SK-N-SH treated with all-trans-retinoic acid at 6 μM for 48 hours (cell line): ENCODE data around the gene MPI.

Experiments
- ARNTL ChIP-seq: fragments of 450-650 bp; formaldehyde crosslinking; IDR thresholded peaks from 2 replicates; pipeline ENCODE4 v1.5.0; 2020; ENCODE audit warnings: low read depth, mild to moderate bottlenecking, moderate library complexity, borderline replicate concordance
- CSDC2 ChIP-seq: fragments of 250-450 bp; sonication (Bioruptor Pico); IDR thresholded peaks from 2 replicates; pipeline ENCODE4 v1.5.0; 2020; ENCODE audit warnings: mild to moderate bottlenecking, moderate library complexity
- ISL1 ChIP-seq: fragments of 250-450 bp; sonication (Bioruptor Pico); IDR thresholded peaks from 2 replicates; pipeline ENCODE4 v2.1.2; 2022; ENCODE audit warnings: mild to moderate bottlenecking, moderate library complexity
- PATZ1 ChIP-seq: fragments of 250-450 bp; sonication (Bioruptor Pico); IDR thresholded peaks from 2 replicates; pipeline ENCODE4 v1.8.0; 2020; ENCODE audit warnings: mild to moderate bottlenecking, moderate library complexity, borderline replicate concordance
- PPARA ChIP-seq: fragments of 250-450 bp; sonication (Bioruptor Pico); IDR thresholded peaks from 2 replicates; pipeline ENCODE4 v1.5.0; 2020; ENCODE audit warnings: mild to moderate bottlenecking, borderline replicate concordance
- RARB ChIP-seq: fragments of 250-450 bp; sonication (Bioruptor Pico); IDR thresholded peaks from 2 replicates; pipeline ENCODE4 v1.8.0; 2021; ENCODE audit warnings: mild to moderate bottlenecking, moderate library complexity
- ZNF70 ChIP-seq: fragments of 450-650 bp; formaldehyde crosslinking; IDR thresholded peaks from 2 replicates; pipeline ENCODE4 v1.5.0; 2020; ENCODE audit warnings: mild to moderate bottlenecking, moderate library complexity

GRCh38 chr15:74855857-74856256 lies 34.0 kb upstream of the MPI start:
- TF ChIP-seq ARNTL (no peak), PATZ1 (CRISPR knock-in tag) (no peak), PPARA (CRISPR knock-in tag) (no peak), ZNF70 (CRISPR knock-in tag) (no peak), ISL1 (CRISPR knock-in tag) (no peak), RARB (no peak), CSDC2 (CRISPR knock-in tag) (no peak)
